Astrocyte of the spinal cord (primary cell): ENCODE measurements around the gene SMAD3.

ENCODE experiments used
- DNase-seq: peaks from one replicate; pipeline ENCODE4 v3.0.0; 2011; ENCODE audit warnings: low read depth, low spot score
- H3K4me3 ChIP-seq: 2 replicates; pipeline ENCODE4 v1.5.1; 2011; ENCODE audit warnings: low read depth, mild to moderate bottlenecking, low read length, moderate library complexity
- CTCF ChIP-seq: IDR thresholded peaks from 2 replicates; pipeline ENCODE4 v1.5.1; 2012; ENCODE audit warnings: low read depth, mild to moderate bottlenecking, low read length, inconsistent platforms
- in situ Hi-C: cut with HindIII; loops from 2 replicates; pipeline ENCODE4 v1.10.0; 2017; ENCODE audit warnings: low sequenced_read_pairs

The SMAD3 gene

DNA sequence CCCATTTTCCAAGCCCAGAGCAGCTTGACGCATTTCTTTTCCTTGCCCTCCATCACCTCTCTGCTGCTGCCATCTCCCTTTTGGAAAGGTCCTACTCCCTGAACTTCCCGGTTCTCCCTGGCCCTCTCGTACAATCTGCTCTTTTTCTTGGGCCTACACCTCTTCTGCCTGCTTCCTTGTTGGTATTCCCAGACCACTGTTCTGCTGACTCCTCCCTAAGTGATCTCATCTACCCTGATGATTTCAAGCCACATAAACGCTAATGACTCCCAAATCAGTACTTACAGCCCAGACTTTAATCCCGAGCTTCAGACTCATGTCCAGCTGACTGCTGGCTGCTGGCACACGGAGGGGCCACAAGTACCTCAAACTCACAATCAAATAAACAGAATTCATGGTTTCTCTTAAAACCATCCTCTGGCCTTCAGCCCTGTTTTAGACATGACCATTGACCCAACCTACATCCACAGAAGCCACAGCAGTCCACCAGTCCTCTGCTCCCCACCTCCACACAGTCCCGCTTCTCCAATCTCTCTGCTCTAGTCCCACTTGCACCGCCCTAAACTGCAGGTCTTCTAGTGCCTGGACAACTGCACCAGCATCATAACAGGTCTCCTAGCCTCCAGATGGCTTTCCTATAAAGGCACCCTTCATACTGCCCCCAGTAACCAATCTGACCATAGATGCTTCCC is 131.4 kb downstream of the SMAD3 start:
- in situ Hi-C loops = no loop called here
- no peak overlapping the region for H3K4me3 ChIP-seq
- peak; percentile 86 for DNase-seq
- no peak for TF ChIP-seq CTCF

GRCh38 chr15:67197364-67197695 is 131.9 kb downstream of the SMAD3 start:
- no peak for TF ChIP-seq CTCF
- in situ Hi-C loops = no loop called here
- H3K4me3 ChIP-seq = no peak overlapping the region
- no peak for DNase-seq

DNA sequence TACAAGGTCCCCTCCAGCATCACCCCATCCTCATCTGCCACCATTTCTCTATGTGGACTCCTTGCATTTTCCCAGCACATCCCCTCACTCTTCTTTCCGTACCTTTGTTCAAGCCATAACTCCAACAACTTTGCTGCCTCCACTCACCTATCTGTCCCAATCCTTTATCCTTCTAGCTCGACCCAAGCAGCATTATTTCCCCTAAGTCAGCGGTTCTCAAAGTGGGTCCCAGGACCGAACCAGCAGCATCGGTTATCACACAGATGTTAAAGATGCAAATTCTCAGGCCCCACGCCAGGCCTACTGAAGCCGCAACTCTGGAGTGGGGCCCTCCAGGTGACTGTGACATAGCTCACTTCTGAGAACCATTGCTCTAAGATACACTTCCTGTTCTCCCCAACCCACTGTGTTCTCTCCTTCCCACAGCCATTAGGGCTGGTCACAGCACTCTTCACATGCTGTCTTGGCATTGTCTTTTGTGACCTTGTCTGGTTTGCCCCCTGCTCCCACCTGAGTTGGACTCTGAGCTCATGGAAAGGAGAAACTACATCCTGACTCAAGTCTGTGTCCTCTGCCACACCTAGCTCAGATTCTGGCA is 132.9 kb downstream of the SMAD3 start:
- TF ChIP-seq CTCF = no peak
- in situ Hi-C loops = no loop called here
- no peak overlapping the region for H3K4me3 ChIP-seq
- no peak for DNase-seq

DNA sequence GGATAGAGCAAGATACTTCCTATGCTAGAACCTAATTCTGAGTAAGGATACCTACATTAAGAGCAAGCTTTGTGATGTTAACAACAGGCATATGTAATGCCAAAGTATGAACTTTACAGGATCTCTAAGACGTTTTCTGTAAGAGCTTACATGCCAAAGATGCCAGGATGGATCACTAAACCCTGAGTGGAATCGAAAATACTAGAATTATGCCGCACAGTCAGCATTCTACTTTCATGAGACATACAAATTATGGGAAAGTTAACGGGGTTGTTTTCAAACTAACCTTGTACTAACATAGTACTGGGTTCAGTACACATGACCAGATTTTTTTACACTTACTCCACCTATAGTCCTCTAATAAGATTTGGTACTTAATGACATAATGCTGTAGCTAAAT is 134.0 kb downstream of the SMAD3 start:
- peak; percentile 54 for DNase-seq
- in situ Hi-C loops = no loop called here
- H3K4me3 ChIP-seq = no peak overlapping the region
- no peak for TF ChIP-seq CTCF

- DNase-seq = no peak
- in situ Hi-C loops = no loop called here
- no peak overlapping the region for H3K4me3 ChIP-seq
- TF ChIP-seq CTCF = no peak
Measured at GRCh38 chr15:67199881-67200763, 134.7 kb downstream of the SMAD3 start.

DNA sequence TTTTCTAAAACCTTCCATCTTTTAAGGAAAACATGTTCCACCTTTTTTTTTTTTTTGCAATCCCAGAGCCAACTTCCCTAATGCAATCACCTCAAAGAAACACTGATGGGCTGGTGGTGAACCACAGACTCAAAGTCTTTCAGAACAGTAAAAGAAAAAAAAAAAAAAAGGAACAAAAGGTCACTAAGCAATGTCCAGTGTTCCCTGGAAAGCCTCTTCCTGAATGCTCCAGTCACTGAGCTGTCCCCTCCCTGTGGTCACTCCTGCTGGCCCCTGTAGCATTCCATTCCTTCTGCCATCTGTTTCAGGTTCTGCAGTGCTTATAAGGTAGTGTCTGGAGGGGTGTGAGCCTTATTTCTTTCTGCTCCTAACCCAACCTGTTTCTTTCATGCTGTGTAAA is 135.7 kb downstream of the SMAD3 start:
- in situ Hi-C loops = no loop called here
- H3K4me3 ChIP-seq = no peak overlapping the region
- no peak for TF ChIP-seq CTCF
- DNase-seq = peak; percentile 76
